Measurements from ENCODE around the gene PSME3IP1. TPM values are rescaled to one million over a fixed set of nuclear protein-coding genes. Genes with fewer than 3 reads are reported as not detected.

PSME3IP1 gene
- total RNA-seq, 3 donors from 2014 or later: 64.8 to 81.4 (median 69.8) TPM

DNA sequence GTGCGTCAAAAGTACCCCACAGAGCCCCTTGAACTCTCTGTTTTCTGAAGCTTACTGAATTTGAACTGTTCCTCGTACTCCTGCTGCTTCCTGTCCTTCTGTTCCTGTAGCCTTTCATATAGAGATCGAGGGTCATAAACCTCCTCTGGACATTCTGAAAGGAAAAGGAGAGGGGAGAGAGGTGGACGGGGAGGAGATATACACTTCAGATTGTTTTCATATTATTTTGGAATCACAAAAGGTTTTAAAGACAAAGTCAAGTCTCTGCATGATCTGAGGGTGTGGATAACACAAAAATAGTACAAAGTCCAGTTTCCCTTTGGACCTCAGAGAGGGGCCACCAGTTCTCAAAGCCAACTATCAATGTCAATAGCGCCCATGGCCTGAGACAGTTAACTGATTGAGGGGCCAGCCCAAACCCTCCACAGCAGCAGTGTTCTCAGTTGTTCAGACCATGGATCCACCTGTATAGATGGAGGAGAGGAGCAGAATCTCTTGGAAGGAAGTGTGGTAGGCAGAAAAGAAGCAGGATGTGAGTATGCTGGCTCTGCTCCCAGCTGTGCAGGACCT is 13.0 kb downstream of the PSME3IP1 start:
- Histone ChIP-seq H3K27ac (no peak overlapping the region), H3K36me3 (no peaks in the 10 kb centered on the region), H3K27me3 (no peaks in the 10 kb centered on the region)

DNA sequence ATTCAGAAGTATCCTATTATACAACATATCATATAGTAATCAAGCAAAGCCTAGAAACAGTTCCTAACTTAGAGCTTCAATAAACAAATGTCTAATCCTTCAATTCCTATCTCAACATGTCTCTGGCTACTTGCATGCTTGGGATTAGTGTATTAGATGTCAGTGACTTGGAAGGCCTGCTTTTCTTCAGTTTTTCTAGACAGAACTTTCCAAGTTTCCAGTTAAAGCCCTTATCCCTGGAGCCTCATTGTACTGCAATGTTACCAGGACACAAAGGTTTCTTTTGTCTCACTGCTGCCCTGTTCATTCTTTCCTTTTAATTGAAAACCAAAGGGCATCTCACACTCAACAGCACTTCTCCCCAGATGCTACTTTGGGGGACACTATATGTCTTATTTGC is 16.5 kb downstream of the PSME3IP1 start:
- Histone ChIP-seq H3K27ac (no peak overlapping the region), H3K36me3 (no peaks in the 10 kb centered on the region), H3K4me3 (no peak overlapping the region), H3K9me3 (no peaks in the 10 kb centered on the region), H3K27me3 (no peaks in the 10 kb centered on the region), H3K4me1 (no peaks in the 10 kb centered on the region)
- TF ChIP-seq, protein P1, sequence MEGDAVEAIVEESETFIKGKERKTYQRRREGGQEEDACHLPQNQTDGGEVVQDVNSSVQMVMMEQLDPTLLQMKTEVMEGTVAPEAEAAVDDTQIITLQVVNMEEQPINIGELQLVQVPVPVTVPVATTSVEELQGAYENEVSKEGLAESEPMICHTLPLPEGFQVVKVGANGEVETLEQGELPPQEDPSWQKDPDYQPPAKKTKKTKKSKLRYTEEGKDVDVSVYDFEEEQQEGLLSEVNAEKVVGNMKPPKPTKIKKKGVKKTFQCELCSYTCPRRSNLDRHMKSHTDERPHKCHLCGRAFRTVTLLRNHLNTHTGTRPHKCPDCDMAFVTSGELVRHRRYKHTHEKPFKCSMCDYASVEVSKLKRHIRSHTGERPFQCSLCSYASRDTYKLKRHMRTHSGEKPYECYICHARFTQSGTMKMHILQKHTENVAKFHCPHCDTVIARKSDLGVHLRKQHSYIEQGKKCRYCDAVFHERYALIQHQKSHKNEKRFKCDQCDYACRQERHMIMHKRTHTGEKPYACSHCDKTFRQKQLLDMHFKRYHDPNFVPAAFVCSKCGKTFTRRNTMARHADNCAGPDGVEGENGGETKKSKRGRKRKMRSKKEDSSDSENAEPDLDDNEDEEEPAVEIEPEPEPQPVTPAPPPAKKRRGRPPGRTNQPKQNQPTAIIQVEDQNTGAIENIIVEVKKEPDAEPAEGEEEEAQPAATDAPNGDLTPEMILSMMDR (IDR thresholded peaks at IDR 0.05): no peak
- no peak for TF ChIP-seq POLR2A (IDR thresholded peaks at IDR 0.05)
- no peak for TF ChIP-seq POLR2AphosphoS5 (IDR thresholded peaks at IDR 0.05)
- no peak for DNase-seq (ENCODE audit: low spot score in 2 of 2)
- intact Hi-C loops (cut with DNase I; ENCODE audit: low total_unique reads): no loop called here

More for the DNA sequence above, 13.0 kb downstream of the PSME3IP1 start:
- Histone ChIP-seq H3K9me3 (no peaks in the 10 kb centered on the region), H3K4me3 (no peak overlapping the region), H3K4me1 (no peaks in the 10 kb centered on the region)
- TF ChIP-seq, protein P1 (IDR thresholded peaks at IDR 0.05): no peak
- no peak for TF ChIP-seq POLR2A (IDR thresholded peaks at IDR 0.05)
- TF ChIP-seq POLR2AphosphoS5 (IDR thresholded peaks at IDR 0.05): no peak
- intact Hi-C loops (cut with DNase I; ENCODE audit: low total_unique reads): no loop called here
- DNase-seq (ENCODE audit: low spot score in 2 of 2): no peak

DNA sequence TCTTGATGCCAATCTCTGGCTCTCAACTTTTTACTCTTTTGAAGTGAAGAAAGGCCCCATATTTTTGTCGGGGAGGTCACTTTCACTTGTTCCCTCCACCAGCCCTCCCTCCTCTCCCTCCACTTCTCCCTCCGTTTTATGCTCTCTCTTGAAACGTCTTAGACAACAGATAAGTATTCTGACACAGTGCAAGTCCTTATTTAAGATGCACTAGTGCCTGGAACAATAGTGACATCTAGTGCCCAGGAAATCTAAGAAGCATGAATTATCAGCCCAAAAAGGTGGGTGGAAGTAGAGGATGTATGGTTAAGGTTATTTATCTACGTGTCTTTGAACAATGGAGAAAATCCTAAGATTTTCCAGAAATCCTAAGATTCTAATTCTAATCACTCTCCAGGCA is 17.9 kb downstream of the PSME3IP1 start:
- H3K27me3 ChIP-seq: no peaks in the 10 kb centered on the region
- no peak for DNase-seq (ENCODE audit: low spot score in 2 of 2)
- H3K36me3 ChIP-seq: no peaks in the 10 kb centered on the region
- H3K27ac ChIP-seq: no peak overlapping the region
- no peaks in the 10 kb centered on the region for H3K9me3 ChIP-seq
- no peak overlapping the region for H3K4me3 ChIP-seq
- no peaks in the 10 kb centered on the region for H3K4me1 ChIP-seq
- intact Hi-C loops (cut with DNase I; ENCODE audit: low total_unique reads): loop anchor here (2.0 kb wide), 1 partner anchor 69 kb away; no protein-coding TSS in a partner anchor
- TF ChIP-seq POLR2A (IDR thresholded peaks at IDR 0.05): no peak
- TF ChIP-seq, protein P1 (IDR thresholded peaks at IDR 0.05): peak in 2 of 3 donors; percentile 25 to 26

DNA sequence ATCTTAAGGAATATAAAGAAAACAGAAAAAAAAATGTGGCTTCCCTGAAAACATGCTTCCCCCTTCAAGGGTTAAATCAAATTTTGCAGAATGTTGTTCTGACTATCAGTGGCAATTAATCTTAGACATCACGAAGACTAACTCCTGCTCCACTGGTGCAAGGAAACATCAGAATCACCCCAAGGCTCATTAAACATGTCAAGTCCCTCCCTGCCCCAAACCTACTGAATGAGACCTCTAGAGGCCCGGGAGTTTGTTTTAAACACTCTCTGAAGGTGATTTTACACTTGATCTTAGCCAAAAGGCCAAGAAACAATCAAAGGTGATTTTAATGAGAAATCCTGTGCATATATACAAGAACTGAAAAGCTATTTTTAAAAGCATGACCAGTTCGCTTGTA is 18.3 kb downstream of the PSME3IP1 start:
- Histone ChIP-seq H3K27ac (no peak overlapping the region), H3K27me3 (no peaks in the 10 kb centered on the region), H3K9me3 (no peaks in the 10 kb centered on the region), H3K4me1 (no peaks in the 10 kb centered on the region), H3K36me3 (no peaks in the 10 kb centered on the region), H3K4me3 (no peak overlapping the region)
- no peak for DNase-seq (ENCODE audit: low spot score in 2 of 2)
- intact Hi-C loops (cut with DNase I; ENCODE audit: low total_unique reads): loop anchor here (2.0 kb wide), 1 partner anchor 69 kb away; no protein-coding TSS in a partner anchor
- TF ChIP-seq POLR2A (IDR thresholded peaks at IDR 0.05): no peak
- TF ChIP-seq, protein P1 (IDR thresholded peaks at IDR 0.05): no peak
- no peak for TF ChIP-seq POLR2AphosphoS5 (IDR thresholded peaks at IDR 0.05)

DNA sequence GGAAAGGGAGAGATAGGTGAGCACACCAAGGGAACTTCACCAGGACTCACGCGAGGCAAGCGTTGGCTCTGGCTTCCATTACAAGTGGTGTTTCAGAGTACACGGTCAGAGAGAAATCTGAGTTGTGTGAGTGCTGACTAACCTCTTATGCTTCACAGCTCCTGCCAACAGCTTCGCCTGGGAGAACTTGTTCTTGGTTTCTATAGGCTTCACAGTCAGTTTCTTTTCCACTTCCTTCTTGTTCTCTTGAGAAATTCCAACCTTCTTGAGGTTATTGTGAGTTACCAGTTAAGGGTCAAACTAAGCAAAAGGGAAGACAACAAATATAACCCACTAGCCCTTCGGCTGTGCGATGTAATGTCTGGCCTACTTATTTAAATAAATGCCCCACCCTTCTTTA is 18.9 kb downstream of the PSME3IP1 start:
- H3K27me3 ChIP-seq: no peaks in the 10 kb centered on the region
- no peaks in the 10 kb centered on the region for H3K36me3 ChIP-seq
- no peak for DNase-seq (ENCODE audit: low spot score in 2 of 2)
- intact Hi-C loops (cut with DNase I; ENCODE audit: low total_unique reads): loop anchor here (2.0 kb wide), 1 partner anchor 68 kb away; no protein-coding TSS in a partner anchor
- H3K4me3 ChIP-seq: no peak overlapping the region
- H3K9me3 ChIP-seq: no peaks in the 10 kb centered on the region
- no peaks in the 10 kb centered on the region for H3K4me1 ChIP-seq
- no peak for TF ChIP-seq POLR2A (IDR thresholded peaks at IDR 0.05)
- TF ChIP-seq, protein P1 (IDR thresholded peaks at IDR 0.05): no peak
- TF ChIP-seq POLR2AphosphoS5 (IDR thresholded peaks at IDR 0.05): no peak
- H3K27ac ChIP-seq: peak overlapping the region in 1 of 2 donors; percentile 58

Measured in breast epithelium (tissue), 4 donors.